Thoracic aorta (tissue), 2 donors: ENCODE measurements around the gene SEC24D. TPM values are rescaled to one million over a fixed set of nuclear protein-coding genes. Genes with fewer than 3 reads are reported as not detected.

Experiments used
- ATAC-seq: fragments of 150-250 bp; one replicate; pipeline ENCODE4 v1.8.0; 2017; ENCODE audit warnings: low read depth; ENCODE audit not compliant: insufficient number of reproducible peaks, low FRiP score
- DNase-seq: peaks from one replicate; pipeline ENCODE4 v3.0.0-alpha.2; 2020; ENCODE audit warnings: low spot score
- H3K27ac ChIP-seq, 2 donors: fragments of 200-600 bp; sonication (generic); 1 replicate in 1 of 2; 2 replicates in 1 of 2; pipeline ENCODE4 v1.5.1; 2016; ENCODE audit warnings: mild to moderate bottlenecking in 2 of 2, moderate library complexity in 2 of 2
- H3K27me3 ChIP-seq: fragments of 200-600 bp; sonication (generic); replicated peaks from 2 replicates; pipeline ENCODE4 v1.6.0; 2016; ENCODE audit warnings: mild to moderate bottlenecking; ENCODE audit not compliant: insufficient read depth
- H3K36me3 ChIP-seq: fragments of 200-600 bp; sonication (generic); one replicate; pipeline ENCODE4 v1.5.1; 2016
- H3K4me1 ChIP-seq, 2 donors: fragments of 200-600 bp; sonication (generic); 1 replicate in 1 of 2; 2 replicates in 1 of 2; pipeline versions ENCODE4 v1.5.1 to v1.6.0; 2016; ENCODE audit warnings: low read depth in 2 of 2, mild to moderate bottlenecking in 1 of 2; ENCODE audit not compliant: control insufficient read depth in 1 of 2
- H3K4me3 ChIP-seq: fragments of 200-600 bp; sonication (generic); 2 replicates; pipeline ENCODE4 v1.5.1; 2016; ENCODE audit warnings: mild to moderate bottlenecking
- H3K9me3 ChIP-seq: fragments of 200-600 bp; sonication (generic); 2 replicates; pipeline ENCODE4 v1.5.1; 2016
- total RNA-seq, 2 donors: library from RNA; depleted of rRNA; stranded (reverse); fragments of >200 nt; gene quantifications; one replicate each; pipeline versions ENCODE4 v1.1.0 to v1.2.3, GENCODE V29; 2016
- TF ChIP-seq, protein P1 (sequence below): fragments of 200-600 bp; sonication (generic); IDR thresholded peaks from one replicate; pipeline ENCODE4 v1.5.1; 2019; ENCODE audit warnings: antibody characterized with exemption

SEC24D gene
- total RNA-seq, 2 donors from 2014 or later: 97.7 to 108 TPM

DNA sequence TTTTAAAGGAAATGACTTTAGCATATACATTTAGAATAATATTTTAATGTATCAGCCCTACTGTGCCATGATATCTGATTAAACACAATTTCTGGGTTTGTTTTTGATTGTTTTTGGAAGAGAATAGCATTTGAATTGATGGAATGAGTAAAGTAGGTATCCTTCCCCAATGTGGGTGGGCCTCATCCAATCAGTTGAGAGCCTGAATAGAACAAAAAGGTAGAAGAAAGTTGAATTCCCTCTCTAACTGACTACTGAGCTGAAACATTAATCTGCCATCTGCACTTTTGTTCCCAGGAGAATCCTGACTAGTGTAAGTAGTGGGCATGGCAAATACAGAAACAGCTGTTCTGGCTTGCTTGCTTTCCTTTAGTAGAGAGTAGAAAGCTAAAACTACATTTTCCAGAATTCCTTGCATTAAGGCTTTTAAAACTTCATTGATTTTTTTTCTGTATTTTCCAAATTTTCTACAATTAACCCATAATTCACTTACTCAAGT lies 9.7 kb upstream of the SEC24D start:
- no peak for ATAC-seq
- H3K9me3 ChIP-seq: no peaks in the 10 kb centered on the region
- no peak overlapping the region for H3K27ac ChIP-seq
- no peak for DNase-seq
- H3K27me3 ChIP-seq: no peaks in the 10 kb centered on the region
- TF ChIP-seq, protein P1, sequence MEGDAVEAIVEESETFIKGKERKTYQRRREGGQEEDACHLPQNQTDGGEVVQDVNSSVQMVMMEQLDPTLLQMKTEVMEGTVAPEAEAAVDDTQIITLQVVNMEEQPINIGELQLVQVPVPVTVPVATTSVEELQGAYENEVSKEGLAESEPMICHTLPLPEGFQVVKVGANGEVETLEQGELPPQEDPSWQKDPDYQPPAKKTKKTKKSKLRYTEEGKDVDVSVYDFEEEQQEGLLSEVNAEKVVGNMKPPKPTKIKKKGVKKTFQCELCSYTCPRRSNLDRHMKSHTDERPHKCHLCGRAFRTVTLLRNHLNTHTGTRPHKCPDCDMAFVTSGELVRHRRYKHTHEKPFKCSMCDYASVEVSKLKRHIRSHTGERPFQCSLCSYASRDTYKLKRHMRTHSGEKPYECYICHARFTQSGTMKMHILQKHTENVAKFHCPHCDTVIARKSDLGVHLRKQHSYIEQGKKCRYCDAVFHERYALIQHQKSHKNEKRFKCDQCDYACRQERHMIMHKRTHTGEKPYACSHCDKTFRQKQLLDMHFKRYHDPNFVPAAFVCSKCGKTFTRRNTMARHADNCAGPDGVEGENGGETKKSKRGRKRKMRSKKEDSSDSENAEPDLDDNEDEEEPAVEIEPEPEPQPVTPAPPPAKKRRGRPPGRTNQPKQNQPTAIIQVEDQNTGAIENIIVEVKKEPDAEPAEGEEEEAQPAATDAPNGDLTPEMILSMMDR: no peak
- H3K4me1 ChIP-seq: peaks cover 2 to 10% of the 10 kb centered on the region in 2 donors
- H3K4me3 ChIP-seq: no peak overlapping the region
- no peaks in the 10 kb centered on the region for H3K36me3 ChIP-seq

DNA sequence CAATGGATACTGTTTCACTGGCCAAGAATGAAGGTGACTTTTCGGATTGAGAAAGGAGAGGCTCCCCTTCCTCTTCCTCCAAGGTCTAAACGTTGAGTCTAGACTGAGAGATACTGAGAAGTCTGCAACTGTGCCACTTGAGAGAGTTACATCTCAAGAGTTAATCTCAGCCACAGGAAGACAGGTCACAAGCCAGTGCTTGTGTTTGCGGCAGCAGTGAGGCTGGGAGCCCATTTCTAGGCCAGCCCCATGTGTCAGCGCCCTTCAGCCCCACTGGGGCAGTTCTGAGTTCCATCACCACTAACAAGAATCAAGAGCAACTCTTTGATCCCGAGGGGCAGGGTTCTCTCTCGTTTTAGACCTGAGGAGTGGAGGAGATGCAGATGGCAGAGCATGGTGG lies 7.3 kb upstream of the SEC24D start:
- H3K36me3 ChIP-seq: no peaks in the 10 kb centered on the region
- no peak for ATAC-seq
- no peak overlapping the region for H3K4me3 ChIP-seq
- no peaks in the 10 kb centered on the region for H3K4me1 ChIP-seq
- TF ChIP-seq, protein P1: no peak
- no peak overlapping the region for H3K27ac ChIP-seq
- no peaks in the 10 kb centered on the region for H3K9me3 ChIP-seq
- no peak for DNase-seq
- H3K27me3 ChIP-seq: no peaks in the 10 kb centered on the region

DNA sequence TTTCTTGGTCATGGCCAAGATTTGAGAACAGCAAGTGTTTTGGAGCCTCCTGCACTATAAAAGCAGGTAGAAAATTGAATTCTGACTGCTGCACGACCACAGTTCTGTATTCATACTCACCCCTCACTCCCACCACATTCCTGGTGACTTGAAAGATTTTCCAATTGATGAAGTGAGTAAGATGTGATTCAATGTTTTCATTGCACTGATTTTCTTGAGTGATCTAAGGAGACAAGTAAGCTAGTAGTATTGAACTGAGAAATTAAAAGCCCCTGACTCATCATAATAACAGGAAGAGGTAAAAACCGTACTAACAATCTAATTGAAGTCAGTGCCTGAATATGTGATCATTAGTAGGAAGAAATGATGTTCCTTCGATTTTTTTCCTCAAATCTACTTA lies 6.1 kb upstream of the SEC24D start:
- TF ChIP-seq, protein P1: no peak

DNA sequence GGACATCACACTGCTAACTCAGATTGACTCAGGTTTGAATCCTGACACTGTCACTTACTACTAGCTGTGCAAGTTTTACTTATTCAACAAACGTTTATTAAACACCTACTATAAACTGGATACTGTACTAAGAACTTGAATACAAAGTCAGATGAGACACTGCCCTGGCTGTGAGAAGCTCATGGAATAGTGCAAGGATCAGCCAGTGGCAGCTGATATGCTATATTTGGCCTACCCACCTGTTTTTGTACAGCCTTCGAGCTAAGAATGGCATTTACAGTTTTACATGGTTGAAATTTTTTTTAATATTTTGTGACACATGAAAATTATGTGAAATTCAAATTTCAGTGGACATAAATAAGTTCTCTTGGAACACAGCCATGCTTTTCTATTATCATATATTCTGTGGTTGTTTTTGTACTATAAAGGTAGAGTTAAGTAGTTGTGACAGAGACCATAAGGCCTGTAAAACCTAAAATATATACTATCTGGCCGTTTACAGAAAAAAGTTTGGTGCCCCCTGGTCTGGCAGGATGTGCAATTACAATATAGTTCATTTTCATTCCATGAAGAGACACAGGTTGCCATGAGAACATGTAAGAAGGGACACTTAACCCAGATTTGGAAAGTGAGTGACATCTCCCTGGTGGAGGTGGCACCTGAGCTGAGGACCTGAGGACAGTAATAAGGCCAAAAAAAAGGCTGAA lies 3.4 kb upstream of the SEC24D start:
- no peak for DNase-seq
- Histone ChIP-seq H3K27ac (no peak overlapping the region), H3K27me3 (no peaks in the 10 kb centered on the region), H3K4me1 (peaks cover 0 to 6% of the 10 kb centered on the region in 2 donors), H3K9me3 (no peaks in the 10 kb centered on the region), H3K4me3 (no peak overlapping the region), H3K36me3 (no peaks in the 10 kb centered on the region)
- no peak for ATAC-seq
- TF ChIP-seq, protein P1: no peak

More for the DNA sequence above, 6.1 kb upstream of the SEC24D start:
- no peaks in the 10 kb centered on the region for H3K4me1 ChIP-seq
- H3K4me3 ChIP-seq: no peak overlapping the region
- no peaks in the 10 kb centered on the region for H3K27me3 ChIP-seq
- H3K9me3 ChIP-seq: no peaks in the 10 kb centered on the region
- H3K27ac ChIP-seq: no peak overlapping the region
- DNase-seq: no peak
- ATAC-seq: no peak
- no peaks in the 10 kb centered on the region for H3K36me3 ChIP-seq

DNA sequence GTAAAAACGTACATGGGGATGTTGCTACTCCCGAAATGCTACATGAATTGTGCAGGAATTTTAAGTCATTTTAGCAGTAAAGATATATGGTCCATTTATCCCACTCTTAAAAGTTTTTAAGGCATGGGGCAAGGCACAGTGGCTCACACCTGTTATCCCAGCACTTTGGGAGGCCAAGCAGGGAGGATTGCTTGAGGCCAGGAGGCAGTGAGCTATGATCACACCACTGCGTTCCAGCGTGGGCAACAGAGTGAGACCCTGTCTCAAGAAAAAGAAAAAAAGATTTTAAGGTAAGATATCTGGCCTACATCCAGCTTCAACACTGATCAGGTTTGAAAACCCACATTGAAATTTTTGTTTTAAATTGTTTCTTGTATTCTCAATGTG lies 1.2 kb upstream of the SEC24D start:
- H3K9me3 ChIP-seq: no peaks in the 10 kb centered on the region
- H3K36me3 ChIP-seq: peaks cover 10% of the 10 kb centered on the region
- ATAC-seq (no peak), DNase-seq (no peak)
- H3K27me3 ChIP-seq: no peaks in the 10 kb centered on the region
- H3K4me3 ChIP-seq: no peak overlapping the region
- H3K27ac ChIP-seq: peak overlapping the region in 1 of 2 donors; percentile 93
- TF ChIP-seq, protein P1: no peak
- H3K4me1 ChIP-seq: peaks cover 20 to 29% of the 10 kb centered on the region in 2 donors
